Glutamatergic neuron (in vitro differentiated cells): ENCODE results near the gene PTDSS2. TPM values are rescaled to one million over a fixed set of nuclear protein-coding genes. Genes with fewer than 3 reads are reported as not detected.

Source experiments
- DNase-seq: peaks from one replicate; pipeline ENCODE4 v3.0.0; 2022
- H3K27ac Mint-ChIP-seq: one replicate; pipeline ENCODE4 v1.8.0; 2020; ENCODE audit warnings: mild to moderate bottlenecking, mixed read lengths, inconsistent platforms; ENCODE audit not compliant: unreplicated experiment
- H3K27me3 Mint-ChIP-seq: one replicate; pipeline ENCODE4 v1.8.0; 2020; ENCODE audit warnings: mild to moderate bottlenecking, moderate library complexity, mixed read lengths, inconsistent platforms; ENCODE audit not compliant: unreplicated experiment
- H3K36me3 Mint-ChIP-seq: one replicate; pipeline ENCODE4 v1.8.0; 2020; ENCODE audit warnings: mild to moderate bottlenecking, mixed read lengths, inconsistent platforms; ENCODE audit not compliant: unreplicated experiment
- H3K4me1 Mint-ChIP-seq: one replicate; pipeline ENCODE4 v1.8.0; 2020; ENCODE audit warnings: mild to moderate bottlenecking, low read depth, mixed read lengths, inconsistent platforms; ENCODE audit not compliant: unreplicated experiment
- H3K4me3 Mint-ChIP-seq: one replicate; pipeline ENCODE4 v1.8.0; 2020; ENCODE audit warnings: mild to moderate bottlenecking, mixed read lengths, inconsistent platforms; ENCODE audit not compliant: unreplicated experiment
- H3K9me3 Mint-ChIP-seq: one replicate; pipeline ENCODE4 v1.8.0; 2020; ENCODE audit warnings: mild to moderate bottlenecking, moderate library complexity, mixed read lengths, inconsistent platforms; ENCODE audit not compliant: unreplicated experiment
- CTCF ChIP-seq: fragments of 200-600 bp; sonication (generic); IDR thresholded peaks from one replicate; pipeline ENCODE4 v1.5.0; 2021; ENCODE audit not compliant: partially characterized antibody, unreplicated experiment
- total RNA-seq: library from RNA; stranded (reverse); fragmentation: NEBNext Ultra II Directional; extraction: Animal tissue kit (Norgen Biotek cat#: 25700); gene quantifications from one replicate; pipeline ENCODE4 v1.2.1, GENCODE V29; 2021; ENCODE audit not compliant: unreplicated experiment

Gene PTDSS2
- total RNA-seq, 1 donor from 2014 or later: 123 TPM

GRCh38 chr11:521177-521688 lies 71.2 kb downstream of the PTDSS2 start:
- no peak overlapping the region for H3K27ac Mint-ChIP-seq
- H3K9me3 Mint-ChIP-seq: peaks cover 8% of the 10 kb centered on the region
- peaks cover 8% of the 10 kb centered on the region for H3K27me3 Mint-ChIP-seq
- no peaks in the 10 kb centered on the region for H3K4me1 Mint-ChIP-seq
- TF ChIP-seq CTCF: no peak
- peaks cover 12% of the 10 kb centered on the region for H3K36me3 Mint-ChIP-seq
- no peak for DNase-seq
- no peak overlapping the region for H3K4me3 Mint-ChIP-seq

- DNase-seq: no peak
- peaks cover 4% of the 10 kb centered on the region for H3K36me3 Mint-ChIP-seq
- no peak overlapping the region for H3K27ac Mint-ChIP-seq
- no peak overlapping the region for H3K4me3 Mint-ChIP-seq
- peaks cover 2% of the 10 kb centered on the region for H3K4me1 Mint-ChIP-seq
- H3K9me3 Mint-ChIP-seq: no peaks in the 10 kb centered on the region
- H3K27me3 Mint-ChIP-seq: peaks cover 4% of the 10 kb centered on the region
- no peak for TF ChIP-seq CTCF
Measured at GRCh38 chr11:526192-526591, 76.1 kb downstream of the PTDSS2 start.

GRCh38 chr11:528166-528814 lies 78.2 kb downstream of the PTDSS2 start:
- no peak overlapping the region for H3K4me3 Mint-ChIP-seq

GRCh38 chr11:528815-529727 lies 79.0 kb downstream of the PTDSS2 start:
- H3K4me1 Mint-ChIP-seq: peaks cover 2% of the 10 kb centered on the region
- peaks cover 2% of the 10 kb centered on the region for H3K36me3 Mint-ChIP-seq
- H3K4me3 Mint-ChIP-seq: no peak overlapping the region
- H3K27ac Mint-ChIP-seq: no peak overlapping the region
- no peaks in the 10 kb centered on the region for H3K9me3 Mint-ChIP-seq
- no peak for TF ChIP-seq CTCF
- peak; percentile 20 for DNase-seq
- peaks cover 2% of the 10 kb centered on the region for H3K27me3 Mint-ChIP-seq

More at GRCh38 chr11:528166-528814, 78.2 kb downstream of the PTDSS2 start:
- TF ChIP-seq CTCF: no peak
- peaks cover 2% of the 10 kb centered on the region for H3K27me3 Mint-ChIP-seq
- H3K36me3 Mint-ChIP-seq: peaks cover 4% of the 10 kb centered on the region
- H3K9me3 Mint-ChIP-seq: no peaks in the 10 kb centered on the region
- H3K27ac Mint-ChIP-seq: no peak overlapping the region
- DNase-seq: no peak
- H3K4me1 Mint-ChIP-seq: peaks cover 2% of the 10 kb centered on the region
